22Rv1 (cell line): ENCODE measurements around the gene SF3B2.

Experiments used
- ZFX ChIP-seq: fragments of 450-650 bp; IDR thresholded peaks from 2 replicates; pipeline ENCODE4 v1.6.1; 2017; ENCODE audit warnings: antibody characterized with exemption, borderline replicate concordance
- TF ChIP-seq, protein P1 (sequence below): fragments of 450-650 bp; IDR thresholded peaks from 2 replicates; pipeline ENCODE4 v1.5.1; 2017; ENCODE audit warnings: mild to moderate bottlenecking

DNA sequence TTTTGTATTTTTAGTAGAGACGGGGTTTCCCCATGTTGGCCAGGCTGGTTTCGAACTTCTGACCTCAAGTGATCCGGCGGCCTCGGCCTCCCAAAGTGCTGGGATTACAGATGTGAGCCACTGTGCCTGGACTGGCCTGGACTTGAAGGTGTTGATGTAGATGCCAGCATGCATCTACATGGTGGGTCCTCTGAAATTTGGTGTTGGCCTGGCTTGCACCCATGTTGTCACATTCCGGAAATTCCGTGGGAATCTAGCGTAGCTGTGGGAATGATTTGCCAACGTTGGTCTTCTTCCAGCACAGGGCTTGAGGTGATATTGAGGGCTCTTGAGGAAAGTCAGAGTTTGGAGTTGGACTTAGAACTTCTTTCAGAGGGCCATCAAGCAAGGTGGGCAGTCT lies 24.4 kb downstream of the SF3B2 start:
- TF ChIP-seq, protein P1, sequence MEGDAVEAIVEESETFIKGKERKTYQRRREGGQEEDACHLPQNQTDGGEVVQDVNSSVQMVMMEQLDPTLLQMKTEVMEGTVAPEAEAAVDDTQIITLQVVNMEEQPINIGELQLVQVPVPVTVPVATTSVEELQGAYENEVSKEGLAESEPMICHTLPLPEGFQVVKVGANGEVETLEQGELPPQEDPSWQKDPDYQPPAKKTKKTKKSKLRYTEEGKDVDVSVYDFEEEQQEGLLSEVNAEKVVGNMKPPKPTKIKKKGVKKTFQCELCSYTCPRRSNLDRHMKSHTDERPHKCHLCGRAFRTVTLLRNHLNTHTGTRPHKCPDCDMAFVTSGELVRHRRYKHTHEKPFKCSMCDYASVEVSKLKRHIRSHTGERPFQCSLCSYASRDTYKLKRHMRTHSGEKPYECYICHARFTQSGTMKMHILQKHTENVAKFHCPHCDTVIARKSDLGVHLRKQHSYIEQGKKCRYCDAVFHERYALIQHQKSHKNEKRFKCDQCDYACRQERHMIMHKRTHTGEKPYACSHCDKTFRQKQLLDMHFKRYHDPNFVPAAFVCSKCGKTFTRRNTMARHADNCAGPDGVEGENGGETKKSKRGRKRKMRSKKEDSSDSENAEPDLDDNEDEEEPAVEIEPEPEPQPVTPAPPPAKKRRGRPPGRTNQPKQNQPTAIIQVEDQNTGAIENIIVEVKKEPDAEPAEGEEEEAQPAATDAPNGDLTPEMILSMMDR = no peak
- no peak for TF ChIP-seq ZFX
